HG03280 (cell line): Measurements from ENCODE around the gene ATP5IF1.

Experiments
- ATAC-seq: cut with Tn5 transposase; IDR thresholded peaks from one replicate; pipeline ENCODE4 v1.9.1; 2021; ENCODE audit warnings: mild to moderate bottlenecking, moderate library complexity; ENCODE audit not compliant: unreplicated experiment

ATP5IF1 gene

GRCh38 chr1:28235755-28236655, at the start of gene ATP5IF1:
Gene ATP5IF1, plus strand, starts transcription at chr1:28236124. Its CDS starts 60 bp downstream, at chr1:28236184.
- ATAC-seq, result peak; percentile 91

GRCh38 chr1:28190337-28190979, 45.5 kb upstream of the ATP5IF1 start:
- ATAC-seq, result no peak

- ATAC-seq, result no peak
These were observed 44.8 kb upstream of the ATP5IF1 start for GRCh38 chr1:28190996-28191645.

GRCh38 chr1:28193701-28194161, 42.2 kb upstream of the ATP5IF1 start:
- no peak for ATAC-seq

- ATAC-seq, result no peak
These were observed 41.4 kb upstream of the ATP5IF1 start for GRCh38 chr1:28194326-28195035.

GRCh38 chr1:28195780-28196179, 40.1 kb upstream of the ATP5IF1 start:
- ATAC-seq, result no peak

- ATAC-seq, result no peak
These were observed 39.6 kb upstream of the ATP5IF1 start for GRCh38 chr1:28196330-28196729.

GRCh38 chr1:28197682-28198415, 38.1 kb upstream of the ATP5IF1 start:
- no peak for ATAC-seq

- peak; percentile 87 for ATAC-seq
These were observed 36.3 kb upstream of the ATP5IF1 start for GRCh38 chr1:28199328-28200233.

- ATAC-seq, result no peak
These were observed 35.6 kb upstream of the ATP5IF1 start for GRCh38 chr1:28200234-28200873.

- ATAC-seq, result no peak
These were observed 30.7 kb upstream of the ATP5IF1 start for GRCh38 chr1:28205243-28205642.

GRCh38 chr1:28208818-28209441, 27.0 kb upstream of the ATP5IF1 start:
- no peak for ATAC-seq

GRCh38 chr1:28209700-28210099, 26.2 kb upstream of the ATP5IF1 start:
- no peak for ATAC-seq

GRCh38 chr1:28213315-28213714, 22.6 kb upstream of the ATP5IF1 start:
- ATAC-seq, result no peak

GRCh38 chr1:28229089-28229488, 6.8 kb upstream of the ATP5IF1 start:
- no peak for ATAC-seq

GRCh38 chr1:28229996-28230395, 5.9 kb upstream of the ATP5IF1 start:
- ATAC-seq, result no peak

- peak; percentile 58 for ATAC-seq
These were observed 3.2 kb upstream of the ATP5IF1 start, which contains the start of gene DNAJC8 for GRCh38 chr1:28232558-28233263. Gene DNAJC8, minus strand, starts transcription at chr1:28233029. Its CDS starts 31 bp downstream, at chr1:28232998.

- no peak for ATAC-seq
These were observed 2.7 kb upstream of the ATP5IF1 start for GRCh38 chr1:28233264-28233606.
